Fibroblast of skin of left quadriceps (primary cell): ENCODE measurements around the gene NBPF1.
"Not testable (repeated sequence)": the region's sequence is repeated elsewhere in the genome, so short reads cannot be mapped to it uniquely, and the experiment has no call there.

Experiments used
- DNase-seq, 2 experiments: peaks; one replicate each; pipeline ENCODE4 v3.0.0-alpha.2; 2013; ENCODE audit warnings: low read depth in 2 of 2

NBPF1 gene

GRCh38 chr1:16545682-16546095 lies 67.7 kb downstream of the NBPF1 start:
- DNase-seq, result not testable (repeated sequence)

GRCh38 chr1:16540421-16540893 lies 72.9 kb downstream of the NBPF1 start:
- DNase-seq, result not testable (repeated sequence)

- not testable (repeated sequence) for DNase-seq
Observed at GRCh38 chr1:16537528-16537927, 75.8 kb downstream of the NBPF1 start.

GRCh38 chr1:16536796-16537195 lies 76.6 kb downstream of the NBPF1 start:
- not testable (repeated sequence) for DNase-seq

GRCh38 chr1:16535898-16536297 lies 77.5 kb downstream of the NBPF1 start:
- not testable (repeated sequence) for DNase-seq

- not testable (repeated sequence) for DNase-seq
Observed at GRCh38 chr1:16535487-16535886, 77.9 kb downstream of the NBPF1 start.

- peak; percentile 9 to 12 for DNase-seq
Observed at GRCh38 chr1:16534829-16535456, 78.4 kb downstream of the NBPF1 start.

GRCh38 chr1:16534239-16534828 lies 79.0 kb downstream of the NBPF1 start:
- not testable (repeated sequence) for DNase-seq

- DNase-seq, result not testable (repeated sequence)
Observed at GRCh38 chr1:16532235-16532991, 81.0 kb downstream of the NBPF1 start.

GRCh38 chr1:16528338-16528737 lies 85.0 kb downstream of the NBPF1 start:
- not testable (repeated sequence) for DNase-seq

- DNase-seq, result not testable (repeated sequence)
Observed at GRCh38 chr1:16525769-16526168, 87.6 kb downstream of the NBPF1 start.

GRCh38 chr1:16521679-16522078 lies 91.7 kb downstream of the NBPF1 start:
- not testable (repeated sequence) for DNase-seq

- no peak for DNase-seq
Observed at GRCh38 chr1:16521288-16521583, 92.1 kb downstream of the NBPF1 start.

GRCh38 chr1:16520435-16521287 lies 92.7 kb downstream of the NBPF1 start:
- DNase-seq, result not testable (repeated sequence)

- DNase-seq, result not testable (repeated sequence)
Observed at GRCh38 chr1:16519255-16519951, 94.0 kb downstream of the NBPF1 start.

- not testable (repeated sequence) for DNase-seq
Observed at GRCh38 chr1:16518913-16519254, 94.5 kb downstream of the NBPF1 start.

GRCh38 chr1:16516694-16517410 lies 96.5 kb downstream of the NBPF1 start:
- not testable (repeated sequence) for DNase-seq

GRCh38 chr1:16514107-16515055 lies 99.0 kb downstream of the NBPF1 start, which contains the start of gene RNU1-1:
RNU1-1 (minus strand) TSS chr1:16514285.
- DNase-seq, result peak; percentile 40 to 55

GRCh38 chr1:16513412-16514106 lies 99.8 kb downstream of the NBPF1 start:
- DNase-seq, result peak; percentile 93 to 94
